ENCODE data around the gene TUFT1. TPM values are rescaled to one million over a fixed set of nuclear protein-coding genes. Genes with fewer than 3 reads are reported as not detected.

TUFT1 gene
- total RNA-seq, 1 experiment from 2014 or later: 12.3 TPM

DNA sequence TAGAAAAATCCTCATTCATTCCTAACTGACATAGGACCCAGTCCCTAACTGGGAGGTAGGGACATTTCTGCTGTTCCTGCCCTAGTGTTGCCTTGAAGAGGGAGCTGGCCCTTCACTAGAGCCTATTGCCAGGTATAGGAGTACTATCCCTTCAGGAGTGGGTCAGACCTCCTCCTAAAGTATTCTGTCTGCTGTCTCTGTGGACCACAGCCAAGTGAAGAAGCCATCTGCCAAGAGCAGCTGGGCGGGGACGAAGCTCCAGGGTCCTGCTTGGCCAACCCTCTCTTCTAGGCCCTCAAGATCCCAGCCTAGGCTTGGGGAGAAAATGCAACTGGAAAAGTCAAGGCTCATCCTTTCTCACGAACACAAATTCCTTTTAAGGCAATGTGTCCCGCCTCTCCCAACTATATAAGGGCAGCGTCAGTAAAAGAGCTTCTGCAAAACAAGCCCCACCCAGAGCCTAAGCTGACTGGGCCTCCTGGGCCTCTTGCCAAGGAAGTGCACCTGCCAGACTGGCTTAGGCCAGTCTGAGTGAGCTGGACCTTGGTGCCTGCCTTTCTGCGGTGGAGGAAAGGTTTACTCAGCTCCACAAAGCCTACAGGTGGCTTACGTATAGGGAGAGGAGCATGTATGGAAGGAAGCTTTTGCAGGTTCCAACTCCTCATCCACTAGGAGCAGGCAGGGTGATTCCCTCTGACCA, 638 bp upstream of the TUFT1 start (continued):
- TF ChIP-seq EZH2phosphoT487 (IDR thresholded peaks at IDR 0.05; ENCODE audit: borderline replicate concordance) (no peak), TCF7L2 (IDR thresholded peaks at IDR 0.05; ENCODE audit: borderline replicate concordance, extremely low read depth, insufficient read depth, insufficient read length) (no peak), ELF1 (IDR thresholded peaks at IDR 0.05; ENCODE audit: borderline replicate concordance, low read depth) (no peak), ZFX (IDR thresholded peaks at IDR 0.05) (no peak), EZH2 (IDR thresholded peaks at IDR 0.05) (no peak), SIN3A (IDR thresholded peaks at IDR 0.05; ENCODE audit: low read depth) (peak; percentile 74; the same call in 1 of the 2 replicates), SRF (IDR thresholded peaks at IDR 0.05; ENCODE audit: low read depth) (peak; percentile 100), SP1 (IDR thresholded peaks at IDR 0.05; ENCODE audit: low read depth) (peak; percentile 77), CBX3 (IDR thresholded peaks at IDR 0.05; ENCODE audit: low read depth) (peak; percentile 72)
- TF ChIP-seq, protein P1, sequence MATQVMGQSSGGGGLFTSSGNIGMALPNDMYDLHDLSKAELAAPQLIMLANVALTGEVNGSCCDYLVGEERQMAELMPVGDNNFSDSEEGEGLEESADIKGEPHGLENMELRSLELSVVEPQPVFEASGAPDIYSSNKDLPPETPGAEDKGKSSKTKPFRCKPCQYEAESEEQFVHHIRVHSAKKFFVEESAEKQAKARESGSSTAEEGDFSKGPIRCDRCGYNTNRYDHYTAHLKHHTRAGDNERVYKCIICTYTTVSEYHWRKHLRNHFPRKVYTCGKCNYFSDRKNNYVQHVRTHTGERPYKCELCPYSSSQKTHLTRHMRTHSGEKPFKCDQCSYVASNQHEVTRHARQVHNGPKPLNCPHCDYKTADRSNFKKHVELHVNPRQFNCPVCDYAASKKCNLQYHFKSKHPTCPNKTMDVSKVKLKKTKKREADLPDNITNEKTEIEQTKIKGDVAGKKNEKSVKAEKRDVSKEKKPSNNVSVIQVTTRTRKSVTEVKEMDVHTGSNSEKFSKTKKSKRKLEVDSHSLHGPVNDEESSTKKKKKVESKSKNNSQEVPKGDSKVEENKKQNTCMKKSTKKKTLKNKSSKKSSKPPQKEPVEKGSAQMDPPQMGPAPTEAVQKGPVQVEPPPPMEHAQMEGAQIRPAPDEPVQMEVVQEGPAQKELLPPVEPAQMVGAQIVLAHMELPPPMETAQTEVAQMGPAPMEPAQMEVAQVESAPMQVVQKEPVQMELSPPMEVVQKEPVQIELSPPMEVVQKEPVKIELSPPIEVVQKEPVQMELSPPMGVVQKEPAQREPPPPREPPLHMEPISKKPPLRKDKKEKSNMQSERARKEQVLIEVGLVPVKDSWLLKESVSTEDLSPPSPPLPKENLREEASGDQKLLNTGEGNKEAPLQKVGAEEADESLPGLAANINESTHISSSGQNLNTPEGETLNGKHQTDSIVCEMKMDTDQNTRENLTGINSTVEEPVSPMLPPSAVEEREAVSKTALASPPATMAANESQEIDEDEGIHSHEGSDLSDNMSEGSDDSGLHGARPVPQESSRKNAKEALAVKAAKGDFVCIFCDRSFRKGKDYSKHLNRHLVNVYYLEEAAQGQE (IDR thresholded peaks at IDR 0.05; ENCODE audit: low read depth): no peak

DNA sequence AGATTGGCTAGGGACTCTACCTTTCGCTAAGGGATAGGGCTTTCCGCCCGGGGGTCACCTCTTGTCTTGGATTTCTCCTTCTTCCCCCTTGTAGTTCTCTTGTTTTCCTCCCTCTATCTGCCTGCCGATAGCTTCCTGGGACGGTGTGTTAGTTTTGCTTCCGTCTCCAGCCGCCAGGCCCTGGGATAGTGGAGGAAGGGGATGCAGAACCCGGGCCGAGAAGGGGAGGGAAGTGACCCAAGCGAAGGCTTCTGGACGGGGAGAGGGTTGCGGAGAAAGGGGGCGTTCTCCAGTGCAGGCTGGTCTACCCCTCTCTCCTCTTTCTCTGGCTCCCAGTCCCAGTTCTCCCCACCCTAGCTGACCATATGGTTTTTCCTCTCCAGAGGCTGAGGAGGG, 871 bp downstream of the TUFT1 start:
- Histone ChIP-seq H3K4me3 (replicated peaks in 1 of 2; ENCODE audit: low read depth in 1 of 2, low read length in 2 of 2) (peak overlapping the region; percentile 76), H2AFZ (ENCODE audit: low read depth, low read length, poor library complexity, severe bottlenecking) (no peak overlapping the region), H4K20me1 (ENCODE audit: insufficient read depth) (no peaks in the 10 kb centered on the region), H3K9me2 (ENCODE audit: insufficient read depth) (no peaks in the 10 kb centered on the region), H3K36me3 (ENCODE audit: control insufficient read depth in 1 of 2, insufficient read depth in 2 of 2, low read length in 2 of 2) (peaks cover 3 to 4% of the 10 kb centered on the region in 2 experiments; a peak in 2 of 4 replicates), H3K9ac (ENCODE audit: low read length) (peak overlapping the region; percentile 74), H3K27ac (ENCODE audit: low read depth, low read length) (no peak overlapping the region; the same call in 1 of the 2 replicates), H3K27me3 (ENCODE audit: insufficient read depth, low read length) (no peaks in the 10 kb centered on the region), H3K4me2 (ENCODE audit: low read length) (peak overlapping the region; percentile 92), H3K4me1 (ENCODE audit: control insufficient read depth in 1 of 2, insufficient read depth in 2 of 2, low read length in 2 of 2) (peaks cover 15 to 46% of the 10 kb centered on the region in 2 experiments), H3K79me2 (ENCODE audit: insufficient read depth, low read length) (peaks cover 15% of the 10 kb centered on the region; the same call in 1 of the 2 replicates), H3K9me3 (ENCODE audit: control insufficient read depth in 1 of 2, insufficient read depth in 1 of 2, low read depth in 1 of 2, low read length in 2 of 2) (no peaks in the 10 kb centered on the region)
- CTCF ChIA-PET: interaction anchor here (0.6 to 1.4 kb wide), 2 partner anchors 304 to 461 kb away, joined by 3 read pairs; no protein-coding TSS in a partner anchor
- intact Hi-C loops (cut with micrococcal nuclease): no loop called here
- POLR2A ChIA-PET: interaction anchor here (1.1 to 2.3 kb wide), 4 partner anchors 8 to 53 kb away, joined by 3 to 23 read pairs (median 5); no protein-coding TSS in a partner anchor
- RAD21 ChIA-PET (ENCODE audit: low non-redundant PET in 1 of 2, low total read pairs in 2 of 2, uncharacterized antibody in 2 of 2, unreplicated experiment in 2 of 2): no interaction called here
- BruUV-seq (replicated peaks): no TSS peak
- ATAC-seq (no peak), DNase-seq (ENCODE audit: low read depth, low spot score) (no peak)
- TF ChIP-seq RAD21 (IDR thresholded peaks at IDR 0.05; ENCODE audit: low read depth): no peak
- TF ChIP-seq POLR2AphosphoS5 (IDR thresholded peaks at IDR 0.05; ENCODE audit: low read depth, low read length): no peak
- TF ChIP-seq YY1 (IDR thresholded peaks at IDR 0.05; ENCODE audit: extremely low read depth, insufficient replicate concordance, low read depth, low read length): no peak
- TF ChIP-seq, protein P2, sequence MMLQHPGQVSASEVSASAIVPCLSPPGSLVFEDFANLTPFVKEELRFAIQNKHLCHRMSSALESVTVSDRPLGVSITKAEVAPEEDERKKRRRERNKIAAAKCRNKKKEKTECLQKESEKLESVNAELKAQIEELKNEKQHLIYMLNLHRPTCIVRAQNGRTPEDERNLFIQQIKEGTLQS (IDR thresholded peaks at IDR 0.05): no peak
- TF ChIP-seq CEBPB (IDR thresholded peaks at IDR 0.05; ENCODE audit: low read depth): no peak
- no peak for TF ChIP-seq ZFX (IDR thresholded peaks at IDR 0.05)
- no peak for TF ChIP-seq TCF7L2 (IDR thresholded peaks at IDR 0.05; ENCODE audit: borderline replicate concordance, extremely low read depth, insufficient read depth, insufficient read length)
- no peak for TF ChIP-seq CBX3 (IDR thresholded peaks at IDR 0.05; ENCODE audit: low read depth)
- TF ChIP-seq, protein P3, sequence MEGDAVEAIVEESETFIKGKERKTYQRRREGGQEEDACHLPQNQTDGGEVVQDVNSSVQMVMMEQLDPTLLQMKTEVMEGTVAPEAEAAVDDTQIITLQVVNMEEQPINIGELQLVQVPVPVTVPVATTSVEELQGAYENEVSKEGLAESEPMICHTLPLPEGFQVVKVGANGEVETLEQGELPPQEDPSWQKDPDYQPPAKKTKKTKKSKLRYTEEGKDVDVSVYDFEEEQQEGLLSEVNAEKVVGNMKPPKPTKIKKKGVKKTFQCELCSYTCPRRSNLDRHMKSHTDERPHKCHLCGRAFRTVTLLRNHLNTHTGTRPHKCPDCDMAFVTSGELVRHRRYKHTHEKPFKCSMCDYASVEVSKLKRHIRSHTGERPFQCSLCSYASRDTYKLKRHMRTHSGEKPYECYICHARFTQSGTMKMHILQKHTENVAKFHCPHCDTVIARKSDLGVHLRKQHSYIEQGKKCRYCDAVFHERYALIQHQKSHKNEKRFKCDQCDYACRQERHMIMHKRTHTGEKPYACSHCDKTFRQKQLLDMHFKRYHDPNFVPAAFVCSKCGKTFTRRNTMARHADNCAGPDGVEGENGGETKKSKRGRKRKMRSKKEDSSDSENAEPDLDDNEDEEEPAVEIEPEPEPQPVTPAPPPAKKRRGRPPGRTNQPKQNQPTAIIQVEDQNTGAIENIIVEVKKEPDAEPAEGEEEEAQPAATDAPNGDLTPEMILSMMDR (IDR thresholded peaks at IDR 0.05 in 2 of 3, conservative IDR thresholded peaks at IDR 0.05 in 1 of 3; ENCODE audit: borderline replicate concordance in 1 of 3, insufficient read depth in 1 of 3, low read depth in 2 of 3, low read length in 2 of 3): no peak
